DMS53 treated with DMSO at 0.1 percent for 48 hours (cell line): ENCODE measurements around the gene ELANE.
"Not testable (repeated sequence)": the region's sequence is repeated elsewhere in the genome, so short reads cannot be mapped to it uniquely, and the experiment has no call there.

Source experiments
- DNase-seq: peaks from one replicate; lab custom pipeline; 2025; ENCODE audit not compliant: unreplicated experiment; lab: John Stamatoyannopoulos, UW

Gene ELANE

GRCh38 chr19:840519-841206 is 11.4 kb upstream of the ELANE start, which contains the start of gene PRTN3:
PRTN3 (plus strand) TSS chr19:840999; CDS start chr19:841009, 10 bp downstream.
- DNase-seq = no peak

GRCh38 chr19:842802-843179 is 9.3 kb upstream of the ELANE start:
- not testable (repeated sequence) for DNase-seq

- no peak for DNase-seq
Observed at GRCh38 chr19:843180-843835, 8.8 kb upstream of the ELANE start.

- DNase-seq = no peak
Observed at GRCh38 chr19:843836-844545, 8.1 kb upstream of the ELANE start.

GRCh38 chr19:844546-844971 is 7.5 kb upstream of the ELANE start:
- no peak for DNase-seq

GRCh38 chr19:845707-846521 is 6.2 kb upstream of the ELANE start:
- no peak for DNase-seq

- no peak for DNase-seq
Observed at GRCh38 chr19:848386-848921, 3.6 kb upstream of the ELANE start.

GRCh38 chr19:849195-849594 is 2.9 kb upstream of the ELANE start:
- DNase-seq = not testable (repeated sequence)

GRCh38 chr19:850221-850978 is 1.7 kb upstream of the ELANE start:
- no peak for DNase-seq

GRCh38 chr19:850979-851335 is 1.1 kb upstream of the ELANE start:
- DNase-seq = no peak

- DNase-seq = no peak
Observed at GRCh38 chr19:853014-853585, 997 bp downstream of the ELANE start.

- not testable (repeated sequence) for DNase-seq
Observed at GRCh38 chr19:853614-854220, 1.6 kb downstream of the ELANE start.

- no peak for DNase-seq
Observed at GRCh38 chr19:854549-854948, 2.4 kb downstream of the ELANE start.

GRCh38 chr19:855142-855541 is 3.0 kb downstream of the ELANE start:
- no peak for DNase-seq

GRCh38 chr19:855566-856120 is 3.5 kb downstream of the ELANE start:
- DNase-seq = no peak

GRCh38 chr19:858284-858683 is 6.2 kb downstream of the ELANE start:
- DNase-seq = no peak

- no peak for DNase-seq
Observed at GRCh38 chr19:858868-859843, 7.1 kb downstream of the ELANE start, which contains the start of gene CFD. CFD (plus strand) TSS chr19:859664; CDS start chr19:859690, 26 bp downstream.
